GM10847 (cell line): ENCODE measurements around the gene SARDH.

Experiments
- POLR2A ChIP-seq: IDR thresholded peaks from 2 replicates; pipeline ENCODE4 v1.6.1; 2011; ENCODE audit not compliant: insufficient read length; ENCODE audit errors: extremely low read depth

Gene SARDH

GRCh38 chr9:133654736-133655657 lies 83.2 kb downstream of the SARDH start:
- TF ChIP-seq POLR2A: no peak

DNA sequence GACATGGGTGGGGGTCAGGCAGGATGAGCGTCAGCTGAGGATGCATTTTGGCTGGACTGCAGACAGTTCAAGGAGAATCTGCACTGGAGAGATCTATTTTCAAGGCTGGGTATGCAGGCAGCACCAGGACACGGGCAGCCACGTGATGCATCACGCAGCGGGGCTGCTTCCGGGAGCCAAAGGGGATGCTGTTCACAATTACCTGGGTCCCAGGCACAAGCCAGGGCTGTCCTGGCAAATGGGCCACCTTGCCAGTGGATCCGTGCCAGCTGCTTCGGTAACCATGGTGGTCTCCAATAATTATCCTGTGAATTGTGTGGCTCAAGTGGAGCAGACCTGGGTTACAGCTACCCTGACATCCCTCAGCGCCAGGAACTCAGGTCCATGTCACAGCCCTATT lies 84.5 kb downstream of the SARDH start:
- no peak for TF ChIP-seq POLR2A

DNA sequence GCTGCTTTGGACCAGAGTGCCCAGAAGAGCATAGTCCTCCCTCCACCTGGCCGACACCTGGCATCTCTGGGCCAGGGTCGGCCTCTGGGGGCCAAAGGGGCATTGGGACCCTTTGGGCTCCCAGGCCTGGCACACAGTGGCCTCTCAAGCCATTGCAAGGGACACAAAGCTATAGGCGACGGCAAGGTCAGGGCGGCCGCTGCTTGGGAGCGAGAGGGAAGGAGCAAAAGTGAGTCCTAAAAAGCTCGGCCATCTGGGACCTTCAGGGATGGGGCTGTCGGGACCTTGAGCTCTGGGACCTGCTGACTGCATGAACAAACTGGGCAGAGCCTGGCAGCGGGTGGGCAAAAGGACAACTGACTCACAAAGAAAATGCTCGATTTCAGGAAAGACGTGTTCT lies 88.1 kb downstream of the SARDH start:
- TF ChIP-seq POLR2A: no peak

- no peak for TF ChIP-seq POLR2A
Observed at GRCh38 chr9:133649194-133649593, 89.0 kb downstream of the SARDH start.

GRCh38 chr9:133647765-133648469 lies 90.2 kb downstream of the SARDH start:
- TF ChIP-seq POLR2A: no peak

GRCh38 chr9:133647148-133647547 lies 91.0 kb downstream of the SARDH start:
- TF ChIP-seq POLR2A: no peak

DNA sequence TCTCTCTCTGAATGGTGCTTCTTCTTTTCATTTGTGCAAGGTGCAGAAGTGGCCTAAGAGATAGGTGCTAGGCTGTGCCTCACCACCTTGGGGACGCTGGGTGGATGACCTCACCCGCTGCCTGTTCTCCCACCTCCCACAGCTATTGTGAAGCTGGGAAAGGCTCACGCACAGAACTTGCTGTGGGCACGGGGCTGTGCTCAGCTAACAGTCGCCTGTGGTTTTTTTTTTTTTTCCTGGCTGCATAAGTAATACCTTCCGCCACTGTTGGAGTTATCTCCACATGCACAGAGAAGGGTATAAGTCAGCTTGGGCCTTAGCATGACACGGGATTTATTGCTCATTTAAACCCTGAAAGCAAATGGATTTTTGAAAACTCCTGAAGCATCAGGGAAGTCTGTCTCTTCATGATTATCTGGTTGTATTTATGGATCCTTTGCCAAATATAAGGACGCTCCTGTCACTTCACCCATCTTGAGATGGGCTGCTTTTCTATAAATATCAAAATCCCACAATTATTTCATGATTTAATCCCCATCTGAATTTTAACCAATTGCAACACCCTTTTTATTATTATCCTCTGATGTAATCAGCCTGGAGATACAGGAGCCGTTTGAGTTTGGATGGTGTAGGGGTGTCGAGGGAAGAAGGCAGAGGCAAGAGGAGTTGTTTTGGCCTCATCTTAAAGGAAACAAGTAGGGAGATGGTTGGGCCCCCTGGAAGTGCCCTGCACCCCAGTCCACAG lies 93.0 kb downstream of the SARDH start:
- no peak for TF ChIP-seq POLR2A

- TF ChIP-seq POLR2A: no peak
Observed at GRCh38 chr9:133643978-133644760, 94.0 kb downstream of the SARDH start.

- TF ChIP-seq POLR2A: no peak
Observed at GRCh38 chr9:133643362-133643755, 94.8 kb downstream of the SARDH start.

GRCh38 chr9:133642708-133643361 lies 95.3 kb downstream of the SARDH start:
- no peak for TF ChIP-seq POLR2A

- TF ChIP-seq POLR2A: no peak
Observed at GRCh38 chr9:133641861-133642595, 96.1 kb downstream of the SARDH start.

DNA sequence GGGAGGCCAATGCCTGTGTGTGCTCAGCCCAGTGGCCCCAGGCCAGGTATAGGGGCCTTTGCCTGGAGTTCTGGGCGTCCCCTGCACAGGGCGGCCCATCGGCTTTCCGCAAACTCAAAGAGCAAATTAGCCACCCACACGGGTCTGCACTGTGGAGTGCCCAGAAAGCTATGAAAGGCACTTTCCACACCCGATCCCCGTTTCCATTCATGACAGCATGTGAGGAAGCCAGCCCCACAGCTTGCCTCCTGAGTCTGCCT lies 96.8 kb downstream of the SARDH start:
- no peak for TF ChIP-seq POLR2A

- TF ChIP-seq POLR2A: no peak
Observed at GRCh38 chr9:133640580-133641395, 97.4 kb downstream of the SARDH start.
